ENCODE data around the gene UNK. TPM values are rescaled to one million over a fixed set of nuclear protein-coding genes. Genes with fewer than 3 reads are reported as not detected.
A peak's percentile ranks its signal among the peaks of the same experiment; 100 is the strongest.
"Not testable (repeated sequence)": the region's sequence is repeated elsewhere in the genome, so short reads cannot be mapped to it uniquely, and the experiment has no call there.

The UNK gene
- total RNA-seq, 2 donors from 2014 or later: 19.0 to 22.1 TPM

GRCh38 chr17:75759978-75760640, 24.5 kb upstream of the UNK start:
- H3K4me3 Mint-ChIP-seq; ATAC-seq (replicated peaks); H3K27ac Mint-ChIP-seq; H3K36me3 Mint-ChIP-seq (ENCODE audit: low read depth); H3K4me1 Mint-ChIP-seq; H3K27me3 Mint-ChIP-seq; H3K9me3 Mint-ChIP-seq: not testable (repeated sequence)

- no peak for ATAC-seq (replicated peaks)
- no peaks in the 10 kb centered on the region for H3K27me3 Mint-ChIP-seq
- H3K27ac Mint-ChIP-seq: peak overlapping the region; percentile 54
- H3K4me1 Mint-ChIP-seq: no peaks in the 10 kb centered on the region
- peak overlapping the region; percentile 80 for H3K4me3 Mint-ChIP-seq
- H3K36me3 Mint-ChIP-seq (ENCODE audit: low read depth): peaks cover 8% of the 10 kb centered on the region
- no peaks in the 10 kb centered on the region for H3K9me3 Mint-ChIP-seq
Observed at GRCh38 chr17:75762513-75763268, 21.9 kb upstream of the UNK start.

- Mint-ChIP-seq H3K36me3 (ENCODE audit: low read depth) (peaks cover 8% of the 10 kb centered on the region), H3K9me3 (no peaks in the 10 kb centered on the region), H3K4me3 (peak overlapping the region; percentile 80), H3K27me3 (no peaks in the 10 kb centered on the region), H3K4me1 (no peaks in the 10 kb centered on the region), H3K27ac (peak overlapping the region; percentile 54)
- ATAC-seq (replicated peaks): no peak
Observed at GRCh38 chr17:75763269-75763607, 21.4 kb upstream of the UNK start.

GRCh38 chr17:75763613-75764416, 20.8 kb upstream of the UNK start:
- H3K4me3 Mint-ChIP-seq: peak overlapping the region; percentile 80
- H3K9me3 Mint-ChIP-seq: no peaks in the 10 kb centered on the region
- no peak for ATAC-seq (replicated peaks)
- peak overlapping the region; percentile 76 for H3K27ac Mint-ChIP-seq
- H3K36me3 Mint-ChIP-seq (ENCODE audit: low read depth): peaks cover 8% of the 10 kb centered on the region
- no peaks in the 10 kb centered on the region for H3K27me3 Mint-ChIP-seq
- no peaks in the 10 kb centered on the region for H3K4me1 Mint-ChIP-seq

- ATAC-seq (replicated peaks): no peak
- H3K4me1 Mint-ChIP-seq: no peaks in the 10 kb centered on the region
- peaks cover 8% of the 10 kb centered on the region for H3K36me3 Mint-ChIP-seq (ENCODE audit: low read depth)
- H3K27ac Mint-ChIP-seq: peak overlapping the region; percentile 76
- H3K9me3 Mint-ChIP-seq: no peaks in the 10 kb centered on the region
- no peaks in the 10 kb centered on the region for H3K27me3 Mint-ChIP-seq
- peak overlapping the region; percentile 80 for H3K4me3 Mint-ChIP-seq
Observed at GRCh38 chr17:75764417-75764710, 20.2 kb upstream of the UNK start.

- peak within 1 kb of the TSS; percentile 80 for H3K4me3 Mint-ChIP-seq
- no peaks in the 10 kb centered on the region for H3K27me3 Mint-ChIP-seq
- peak; percentile 96 for ATAC-seq (replicated peaks)
- no peaks in the 10 kb centered on the region for H3K4me1 Mint-ChIP-seq
- H3K27ac Mint-ChIP-seq: peak within 1 kb of the TSS; percentile 76
- H3K36me3 Mint-ChIP-seq (ENCODE audit: low read depth): peaks cover 8% of the 10 kb centered on the region
- no peaks in the 10 kb centered on the region for H3K9me3 Mint-ChIP-seq
Observed at GRCh38 chr17:75764711-75765421, 19.7 kb upstream of the UNK start, which contains the start of gene GALK1. Gene GALK1 (minus strand): TSS chr17:75765192. CDS start chr17:75765136, 56 bp downstream.

GRCh38 chr17:75765981-75766380, 18.6 kb upstream of the UNK start:
- no peaks in the 10 kb centered on the region for H3K9me3 Mint-ChIP-seq
- H3K4me1 Mint-ChIP-seq: no peaks in the 10 kb centered on the region
- ATAC-seq (replicated peaks): no peak
- peaks cover 8% of the 10 kb centered on the region for H3K36me3 Mint-ChIP-seq (ENCODE audit: low read depth)
- H3K27ac Mint-ChIP-seq: no peak overlapping the region
- H3K27me3 Mint-ChIP-seq: no peaks in the 10 kb centered on the region
- no peak overlapping the region for H3K4me3 Mint-ChIP-seq

GRCh38 chr17:75767881-75768280, 16.7 kb upstream of the UNK start:
- Mint-ChIP-seq H3K4me3 (no peak overlapping the region), H3K27ac (no peak overlapping the region), H3K27me3 (no peaks in the 10 kb centered on the region), H3K4me1 (no peaks in the 10 kb centered on the region), H3K36me3 (ENCODE audit: low read depth) (no peaks in the 10 kb centered on the region), H3K9me3 (no peaks in the 10 kb centered on the region)
- no peak for ATAC-seq (replicated peaks)

- H3K4me3 Mint-ChIP-seq: no peak overlapping the region
- H3K27ac Mint-ChIP-seq: no peak overlapping the region
- H3K4me1 Mint-ChIP-seq: no peaks in the 10 kb centered on the region
- no peak for ATAC-seq (replicated peaks)
- peaks cover 3% of the 10 kb centered on the region for H3K36me3 Mint-ChIP-seq (ENCODE audit: low read depth)
- H3K9me3 Mint-ChIP-seq: no peaks in the 10 kb centered on the region
- no peaks in the 10 kb centered on the region for H3K27me3 Mint-ChIP-seq
Observed at GRCh38 chr17:75769536-75769935, 15.1 kb upstream of the UNK start.

- Mint-ChIP-seq H3K9me3 (no peaks in the 10 kb centered on the region), H3K27me3 (no peaks in the 10 kb centered on the region), H3K27ac (no peak overlapping the region), H3K4me1 (peaks cover 6% of the 10 kb centered on the region), H3K36me3 (ENCODE audit: low read depth) (peaks cover 20% of the 10 kb centered on the region), H3K4me3 (no peak overlapping the region)
- ATAC-seq (replicated peaks): no peak
Observed at GRCh38 chr17:75771334-75772281, 13.0 kb upstream of the UNK start.

- Mint-ChIP-seq H3K27ac (no peak overlapping the region), H3K4me1 (peaks cover 18% of the 10 kb centered on the region)
- ATAC-seq (replicated peaks): no peak
Observed at GRCh38 chr17:75773121-75773807, 11.3 kb upstream of the UNK start.

GRCh38 chr17:75773808-75774470, 10.7 kb upstream of the UNK start:
- Mint-ChIP-seq H3K4me1 (peaks cover 18% of the 10 kb centered on the region), H3K27me3 (no peaks in the 10 kb centered on the region), H3K27ac (peak overlapping the region; percentile 43), H3K9me3 (no peaks in the 10 kb centered on the region), H3K36me3 (ENCODE audit: low read depth) (peaks cover 43% of the 10 kb centered on the region), H3K4me3 (no peak overlapping the region)
- ATAC-seq (replicated peaks): no peak

More at GRCh38 chr17:75773121-75773807, 11.3 kb upstream of the UNK start:
- Mint-ChIP-seq H3K36me3 (ENCODE audit: low read depth) (peaks cover 36% of the 10 kb centered on the region), H3K27me3 (no peaks in the 10 kb centered on the region), H3K9me3 (no peaks in the 10 kb centered on the region), H3K4me3 (no peak overlapping the region)

Data from activated T-helper 17 cell treated with anti-CD3 and anti-CD28 coated beads, Interleukin-2, amount 50 U/mL, for 72 hours (primary cell).